ENCODE results near the gene KIRREL1. TPM values are rescaled to one million over a fixed set of nuclear protein-coding genes. Genes with fewer than 3 reads are reported as not detected.

The KIRREL1 gene
- total and polyA plus RNA-seq, 2 of the 13 experiments (the other 11 are each of a cell fraction or from before 2014, with no cell fraction given) = 0.02 to 0.03 TPM

GRCh38 chr1:158037008-158037865 is 43.8 kb downstream of the KIRREL1 start:
- ChIA-PET CTCF (ENCODE audit: low intra/inter-chr PET ratio, low total read pairs) (interaction anchor here (2.9 kb wide), 1 partner anchor 45 kb away, joined by 19 read pairs; the partner anchor contains the start of gene KIRREL1), POLR2A (no interaction called here)
- Histone ChIP-seq H3K36me3 (replicated peaks in 1 of 2; ENCODE audit: control insufficient read depth in 1 of 2, insufficient read depth in 2 of 2, low read length in 2 of 2) (no peaks in the 10 kb centered on the region), H3K4me2 (ENCODE audit: low read depth, low read length) (no peak overlapping the region), H3K27me3 (ENCODE audit: control insufficient read depth in 1 of 2, insufficient read depth in 2 of 2, low read length in 2 of 2) (no peaks in the 10 kb centered on the region), H4K20me1 (ENCODE audit: insufficient read depth, low read length) (no peaks in the 10 kb centered on the region), H3K9me3 (ENCODE audit: low read length) (no peaks in the 10 kb centered on the region), H3K9ac (ENCODE audit: insufficient read depth, low read depth, low read length) (no peak overlapping the region), H3K27ac (ENCODE audit: extremely low read length, insufficient read depth, low read length) (no peak overlapping the region), H2AFZ (ENCODE audit: low read length) (no peak overlapping the region), H3K4me3 (replicated peaks in 1 of 3; ENCODE audit: insufficient read depth in 1 of 3, low read depth in 2 of 3, low read length in 3 of 3) (no peak overlapping the region), H3K4me1 (ENCODE audit: insufficient read depth, low read length) (no peaks in the 10 kb centered on the region), H3K79me2 (ENCODE audit: insufficient read depth, low read length) (no peaks in the 10 kb centered on the region)
- FAIRE-seq (no peak), DNase-seq (ENCODE audit: low spot score) (no peak), ATAC-seq (no peak)
- no peak for TF ChIP-seq GATA4 (IDR thresholded peaks at IDR 0.05; ENCODE audit: borderline replicate concordance, low read depth)
- no peak for TF ChIP-seq ZMYM3 (CRISPR knock-in tag; IDR thresholded peaks at IDR 0.05)
- TF ChIP-seq RFXANK (CRISPR knock-in tag; IDR thresholded peaks at IDR 0.05) = no peak
- TF ChIP-seq ZNF644 (CRISPR knock-in tag; IDR thresholded peaks at IDR 0.05; ENCODE audit: low read depth) = no peak
- TF ChIP-seq ZNF276 (CRISPR knock-in tag; IDR thresholded peaks at IDR 0.05; ENCODE audit: low read depth) = no peak
- no peak for TF ChIP-seq EP300 (IDR thresholded peaks at IDR 0.05; ENCODE audit: low read depth in 2 of 2, low read length in 2 of 2)
- no peak for TF ChIP-seq EP300 (CRISPR knock-in tag; IDR thresholded peaks at IDR 0.05; ENCODE audit: borderline replicate concordance)
- TF ChIP-seq ZSCAN25 (CRISPR knock-in tag; IDR thresholded peaks at IDR 0.05) = no peak
- no peak for TF ChIP-seq FOXO1 (CRISPR knock-in tag; IDR thresholded peaks at IDR 0.05)
- TF ChIP-seq KLF9 (CRISPR knock-in tag; IDR thresholded peaks at IDR 0.05; ENCODE audit: low read depth) = no peak
- no peak for TF ChIP-seq MTA1 (CRISPR knock-in tag; IDR thresholded peaks at IDR 0.05; ENCODE audit: borderline replicate concordance)
- no peak for TF ChIP-seq ZNF792 (CRISPR knock-in tag; IDR thresholded peaks at IDR 0.05)
- TF ChIP-seq KAT7 (CRISPR knock-in tag; IDR thresholded peaks at IDR 0.05; ENCODE audit: borderline replicate concordance) = no peak
- intact Hi-C loops (cut with micrococcal nuclease; ENCODE audit: unreplicated experiment) (loop anchor here (2.0 kb wide), 1 partner anchor 44 kb away; the partner anchor contains the start of gene KIRREL1), in situ Hi-C loops (cut with HindIII; ENCODE audit: extremely low pct_ligation_motif_present, low pct_unique_long_range_greater_than_20kb) (no loop called here)
- BruUV-seq (replicated peaks) = no TSS peak
- WGBS (ENCODE audit: low lambda C conversion rate) = 9% methylated on average over 14 of the region's 17 CpGs

All from HepG2 (cell line).